Activated T-cell treated with anti-CD3 and anti-CD28 coated beads, Interleukin-2, amount 50 U/mL, for 48 hours (primary cell): ENCODE results near the gene MRPL18.

Experiments
- DNase-seq, 2 experiments: peaks; one replicate each; pipeline ENCODE4 v3.0.0-alpha.2; 2020

The MRPL18 gene

DNA sequence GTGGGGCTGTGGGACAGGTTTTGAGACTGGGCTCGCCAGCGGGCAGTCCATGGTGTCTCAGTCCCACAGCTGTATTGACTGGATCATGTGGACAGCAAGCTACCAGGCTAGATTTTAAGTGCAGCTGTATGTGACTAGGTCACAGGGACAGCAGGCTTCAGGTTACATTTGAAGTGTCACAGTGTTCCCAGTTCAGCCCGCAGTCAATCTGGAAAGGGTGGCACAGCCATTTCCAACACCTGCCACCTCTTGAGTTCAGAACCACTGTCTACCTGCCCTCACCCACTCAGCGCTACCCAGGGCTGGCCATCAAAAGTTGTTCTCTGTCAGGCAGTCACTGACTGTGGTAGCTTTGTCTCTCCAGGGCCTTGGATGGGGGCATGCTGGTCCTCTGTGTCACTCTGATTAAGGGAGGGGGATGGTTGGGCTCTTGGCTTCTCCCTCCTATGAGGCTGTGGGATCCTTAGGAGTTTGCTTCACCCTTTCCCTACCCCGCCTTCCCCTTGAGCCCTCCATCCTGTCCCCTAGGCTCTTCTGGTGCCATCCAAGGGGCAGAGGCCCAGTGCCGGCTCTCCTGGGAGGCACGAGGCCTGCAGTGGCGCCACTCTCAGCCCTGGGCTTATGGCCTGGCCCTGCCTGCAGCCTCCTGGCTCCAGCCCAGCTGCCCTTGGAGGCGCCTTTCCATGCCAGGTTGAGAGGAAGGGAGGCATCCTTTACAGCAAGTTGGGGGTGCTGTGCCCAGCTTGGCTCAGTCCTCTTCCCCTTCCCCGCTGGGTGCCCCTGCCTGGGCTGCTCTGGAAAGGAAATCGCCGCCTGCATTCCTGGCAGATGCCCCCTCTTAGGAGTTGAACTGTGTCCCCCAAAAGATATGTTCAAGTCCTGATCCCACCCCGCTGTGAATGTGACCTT lies 54.7 kb downstream of the MRPL18 start:
- no peak for DNase-seq
